K562 (cell line): Measurements from ENCODE around the gene CRYBG2. TPM values are rescaled to one million over a fixed set of nuclear protein-coding genes. Genes with fewer than 3 reads are reported as not detected.

ENCODE experiments used
- ATAC-seq: fragments of 200-7000 bp; cut with Tn5 transposase; 3 replicates; pipeline ENCODE4 v1.9.1; 2020; ENCODE audit warnings: moderate library complexity
- BruUV-seq: library from RNA; stranded (reverse); fragments of 400-500 nt; replicated peaks from 2 replicates; lab custom pipeline; 2021; lab: Mats Ljungman, UMichigan
- CTCF ChIA-PET: fragments of 300-600 bp; formaldehyde crosslinking; extraction: SDS; loops from one replicate; lab custom pipeline; 2021; ENCODE audit warnings: low intra/inter-chr PET ratio; lab: Yijun Ruan, JAX
- POLR2A ChIA-PET: fragments of 300-600, 350-650 bp; sonication (Branson Sonifier 250); formaldehyde crosslinking; extraction: SDS; loops from one replicate; lab custom pipeline; 2021; ENCODE audit warnings: antibody characterized with exemption, inconsistent platforms; lab: Yijun Ruan, JAX
- DNase-seq, 4 experiments: peaks; one replicate each; pipeline versions ENCODE4 v3.0.0 to v3.0.0-alpha.2; 2011 to 2018; ENCODE audit warnings: low spot score in 3 of 4, mixed read lengths in 3 of 4; ENCODE audit errors: extremely low read depth in 1 of 4
- FAIRE-seq: peaks from 2 replicates; lab custom pipeline; 2011; peaks lifted over from hg19 to GRCh38; lab: Jason Lieb, UNC
- H2AFZ ChIP-seq: 2 replicates; pipeline ENCODE4 v1.6.0; 2011; ENCODE audit warnings: low read depth, low read length, control low read depth, inconsistent platforms
- H3K27ac ChIP-seq: fragments of 200-600 bp; 3 replicates; pipeline ENCODE4 v1.8.0; 2011; ENCODE audit warnings: low read depth, mild to moderate bottlenecking, control low read depth, inconsistent platforms, low read length, moderate library complexity, mixed read lengths; ENCODE audit errors: extremely low read depth
- H3K27me3 ChIP-seq, 2 experiments: fragments of 300-600 bp in 1 of 2; 2 replicates in 1 of 2; 3 replicates in 1 of 2; pipeline versions ENCODE4 v1.6.0 to v1.8.0; 2011; ENCODE audit warnings: inconsistent platforms in 2 of 2, low read length in 2 of 2, mild to moderate bottlenecking in 1 of 2, mixed read lengths in 1 of 2, moderate library complexity in 1 of 2; ENCODE audit not compliant: control insufficient read depth in 2 of 2, insufficient read depth in 2 of 2
- H3K36me3 ChIP-seq: fragments of 300-600 bp; 3 replicates; pipeline ENCODE4 v1.8.0; 2011; ENCODE audit warnings: mild to moderate bottlenecking, low read length, inconsistent platforms; ENCODE audit not compliant: control insufficient read depth, insufficient read depth
- H3K4me1 ChIP-seq, 2 experiments: fragments of 200-600 bp in 1 of 2; replicated peaks in 1 of 2; 2 replicates in 1 of 2; 3 replicates in 1 of 2; pipeline versions ENCODE4 v1.5.1 to v1.8.0; 2011; ENCODE audit warnings: inconsistent platforms in 2 of 2, low read length in 2 of 2, mild to moderate bottlenecking in 1 of 2, mixed read lengths in 1 of 2, moderate library complexity in 1 of 2; ENCODE audit not compliant: control insufficient read depth in 2 of 2, insufficient read depth in 2 of 2
- H3K4me2 ChIP-seq: 2 replicates; pipeline ENCODE4 v1.6.1; 2011; ENCODE audit warnings: low read length, control low read depth, inconsistent platforms, mixed read lengths; ENCODE audit not compliant: insufficient read depth
- H3K4me3 ChIP-seq: fragments of 200-600 bp; sonication (generic), shearing (Covaris generic); 2 replicates; pipeline ENCODE4 v1.5.1; 2016; ENCODE audit warnings: control low read depth, inconsistent platforms
- H3K79me2 ChIP-seq: fragments of 200-600 bp; 3 replicates; pipeline ENCODE4 v1.8.0; 2011; ENCODE audit warnings: low read length, inconsistent platforms; ENCODE audit not compliant: control insufficient read depth, insufficient read depth
- H3K9ac ChIP-seq, 2 experiments: 2 replicates each; pipeline versions ENCODE4 v1.6.0 to v1.6.1; 2011; ENCODE audit warnings: low read depth in 2 of 2, low read length in 2 of 2, control low read depth in 1 of 2, inconsistent platforms in 1 of 2, mild to moderate bottlenecking in 1 of 2, mixed read lengths in 1 of 2; ENCODE audit not compliant: insufficient read depth in 1 of 2
- H3K9me1 ChIP-seq: one replicate; pipeline ENCODE4 v1.6.0; 2011; ENCODE audit warnings: inconsistent platforms, mild to moderate bottlenecking, low read length, moderate library complexity; ENCODE audit not compliant: control insufficient read depth, insufficient read depth
- H3K9me3 ChIP-seq: replicated peaks from 2 replicates; pipeline ENCODE4 v1.5.1; 2011; ENCODE audit warnings: low read depth, low read length, inconsistent platforms; ENCODE audit not compliant: control insufficient read depth, insufficient read depth
- H4K20me1 ChIP-seq: replicated peaks from 2 replicates; pipeline ENCODE4 v1.6.1; 2011; ENCODE audit warnings: low read length, inconsistent platforms, mixed read lengths; ENCODE audit not compliant: control insufficient read depth, insufficient read depth
- CBX5 ChIP-seq: IDR thresholded peaks from 2 replicates; pipeline ENCODE4 v1.6.1; 2014; ENCODE audit warnings: low read depth, borderline replicate concordance
- EGR1 ChIP-seq: fragments of 450-650 bp; conservative IDR thresholded peaks from 2 replicates; pipeline ENCODE4 v1.6.1; 2017; ENCODE audit warnings: mild to moderate bottlenecking
- HNRNPL ChIP-seq: fragments of 200-400 bp; formaldehyde crosslinking; IDR thresholded peaks from 2 replicates; pipeline ENCODE4 v1.6.1; 2017; ENCODE audit warnings: low read depth, mild to moderate bottlenecking, low read length
- MTA3 ChIP-seq: fragments of 450-650 bp; formaldehyde crosslinking; IDR thresholded peaks from 2 replicates; pipeline ENCODE4 v1.6.1; 2017; ENCODE audit warnings: mild to moderate bottlenecking, borderline replicate concordance
- PKNOX1 ChIP-seq: fragments of 450-650 bp; IDR thresholded peaks from 2 replicates; pipeline ENCODE4 v1.6.1; 2016
- WGBS: fragments of 100-300 bp; shearing (Covaris generic); methylation state at CpG from one replicate; pipeline ENCODE4 v1.1.6; 2016; ENCODE audit warnings: low coverage, mixed read lengths; ENCODE audit not compliant: insufficient coverage; ENCODE audit errors: missing lambda C conversion rate; 5-methylcytosine and 5-hydroxymethylcytosine counted together
- in situ Hi-C: fragments of 300-500 bp; cut with MboI; formaldehyde crosslinking; loops from 4 replicates; pipeline ENCODE4 v1.15.0; 2018; ENCODE audit warnings: inconsistent platforms, mixed read lengths
- intact Hi-C: fragments of 100-400 bp; cut with micrococcal nuclease; formaldehyde crosslinking; loops from 2 replicates; pipeline ENCODE4 v1.14.2; 2022
- polyA plus RNA-seq, 8 experiments: library from polyadenylated mRNA; depleted of rRNA in 4 of 8; stranded (reverse) in 5 of 8; unstranded in 3 of 8; fragments of >200 nt; fragmentation: Nextera tagmentation in 2 of 8; fragmentation: Illumina TruSeq in 1 of 8; extraction: Ambion mirVana in 2 of 8; extraction: Trizol in 1 of 8; gene quantifications; 2 replicates each; pipeline versions ENCODE4 v1.2.1 to v1.2.3, GENCODE V29; 2011 to 2014; ENCODE audit warnings: inconsistent platforms in 1 of 8, missing spikeins in 1 of 8
- total RNA-seq, 7 experiments: library from RNA; depleted of rRNA in 6 of 7; stranded (reverse); fragments of >200 nt in 6 of 7; fragmentation: Illumina TruSeq in 2 of 7; extraction: Trizol in 2 of 7; gene quantifications; 2 replicates each; pipeline versions ENCODE4 v1.2.1 to v1.2.3, GENCODE V29; 2011 to 2021; ENCODE audit warnings: low replicate concordance in 1 of 7
- TF ChIP-seq, protein P1 (sequence below): fragments of 450-650 bp; IDR thresholded peaks from 2 replicates; pipeline ENCODE4 v1.6.1; 2017; ENCODE audit warnings: antibody characterized with exemption, mild to moderate bottlenecking
- TF ChIP-seq, protein P2 (sequence below), 3 experiments: fragments of 200-800 bp in 1 of 3; fragments of 250-450 bp in 1 of 3; fragments of 450-650 bp in 1 of 3; sonication (Bioruptor Pico) in 1 of 3; sonication (Bioruptor generic) in 1 of 3; formaldehyde crosslinking in 1 of 3; IDR thresholded peaks; 2 replicates each; pipeline versions ENCODE4 v1.6.1 to v1.8.0; 2016 to 2022; ENCODE audit warnings: mild to moderate bottlenecking in 2 of 3, missing genetic modification characterization in 2 of 3, missing compliant biosample characterization in 1 of 3, moderate library complexity in 1 of 3

Gene CRYBG2
- total and polyA plus RNA-seq, 9 of the 15 experiments (the other 6 are each of a cell fraction or from before 2014, with no cell fraction given), result 0.39 to 8.5 (median 3.7) TPM

DNA sequence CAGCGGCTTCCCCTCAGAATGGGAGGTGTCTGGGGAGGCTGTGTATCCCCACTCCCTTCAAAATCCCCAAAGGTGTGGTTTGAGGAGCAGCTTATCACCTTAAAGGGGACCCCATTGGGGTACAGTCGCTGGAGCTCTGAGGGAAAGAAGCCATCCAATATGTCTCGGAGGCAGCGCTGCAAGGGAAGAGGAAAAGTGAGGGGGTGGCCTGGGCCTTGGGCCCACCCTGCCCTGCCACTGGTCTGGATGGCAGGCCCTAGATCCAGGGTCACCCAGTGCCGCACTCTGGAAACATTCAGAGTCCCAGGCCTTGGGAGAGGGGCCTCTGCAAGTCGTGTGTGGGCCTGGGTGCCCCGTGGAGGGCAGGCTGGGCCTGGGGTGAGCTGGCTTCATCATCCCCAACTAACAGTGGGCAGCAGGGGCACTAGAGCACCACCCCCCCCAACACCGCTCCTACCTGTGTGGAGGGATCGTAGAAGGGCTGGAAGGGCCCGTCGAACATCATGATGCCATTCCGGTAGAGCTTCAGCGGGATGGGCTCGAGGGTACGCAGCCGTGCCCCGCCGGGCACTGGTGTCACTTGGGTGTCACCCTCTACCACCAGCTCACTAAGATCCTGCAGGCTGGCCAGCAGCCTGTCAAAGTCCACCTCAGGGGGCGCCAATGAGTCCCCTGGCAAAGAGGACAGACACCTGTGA is 68.4 kb downstream of the CRYBG2 start (continued):
- peak; percentile 54 for TF ChIP-seq PKNOX1

DNA sequence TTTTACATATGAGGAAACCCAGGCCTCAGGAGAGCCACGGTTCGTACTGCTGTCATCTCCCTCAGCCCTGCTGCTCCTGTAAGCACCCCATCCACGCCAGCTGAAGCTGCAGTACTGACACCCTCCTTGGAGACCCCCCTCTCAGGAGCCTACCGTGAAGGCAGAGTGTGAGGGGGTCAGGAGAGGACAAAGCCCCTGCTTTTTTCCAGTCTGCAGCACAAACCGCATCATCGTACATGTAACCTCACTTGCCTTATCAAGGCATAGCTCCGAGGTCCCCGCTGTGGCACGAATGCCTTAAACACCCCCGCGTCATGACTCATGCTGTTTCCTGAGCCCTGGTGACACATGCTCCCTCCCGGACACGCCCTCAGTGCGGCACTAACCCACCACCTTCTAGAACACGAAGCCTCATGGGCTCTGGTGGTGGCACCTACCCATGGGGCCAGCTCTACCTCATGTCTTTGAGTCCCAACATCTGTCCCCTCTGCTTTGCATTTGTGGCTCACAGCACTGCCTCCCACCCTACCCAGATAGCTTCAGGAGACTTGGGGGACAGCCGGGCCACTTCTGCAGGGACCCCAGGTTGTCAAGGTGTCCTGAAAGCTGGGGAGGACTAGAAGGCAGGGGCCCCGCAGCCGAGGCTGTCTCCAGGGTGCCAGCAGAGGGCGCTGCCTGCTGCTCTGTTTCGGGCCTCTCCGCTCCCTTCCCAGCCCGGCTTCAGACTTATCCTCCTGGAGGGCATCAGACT is 69.2 kb downstream of the CRYBG2 start:
- peak overlapping the region; percentile 86 for H3K27ac ChIP-seq
- peaks cover 18% of the 10 kb centered on the region; the same call in 2 of the 3 replicates for H3K79me2 ChIP-seq
- H3K9ac ChIP-seq, result peak overlapping the region; percentile 49 to 61
- peaks cover 35% of the 10 kb centered on the region for H3K36me3 ChIP-seq
- ATAC-seq (peak; percentile 73), FAIRE-seq (peak; percentile 98), DNase-seq (peak; percentile 91 to 99 (median 93))
- in situ Hi-C loops (loop anchor here (5.0 kb wide), 1 partner anchor 38 kb away; no protein-coding TSS in a partner anchor), intact Hi-C loops (loop anchor here (1.0 to 2.0 kb wide), 2 partner anchors 37 to 106 kb away; no protein-coding TSS in a partner anchor)
- CTCF ChIA-PET, result interaction anchor here (0.5 to 4.2 kb wide), 7 partner anchors 9 to 295 kb away, joined by 3 to 29 read pairs (median 12); no protein-coding TSS in a partner anchor
- H3K27me3 ChIP-seq, result no peaks in the 10 kb centered on the region
- no peak overlapping the region for H3K4me3 ChIP-seq
- 11% methylated on average over 22 of the region's 22 CpGs for WGBS
- H3K9me3 ChIP-seq, result no peaks in the 10 kb centered on the region
- H4K20me1 ChIP-seq, result no peaks in the 10 kb centered on the region
- peak overlapping the region; percentile 63 for H2AFZ ChIP-seq
- TSS peak; percentile 35 for BruUV-seq
- peaks cover 84 to 99% of the 10 kb centered on the region in 2 experiments for H3K4me1 ChIP-seq
- H3K4me2 ChIP-seq, result peak overlapping the region; percentile 64
- no peaks in the 10 kb centered on the region for H3K9me1 ChIP-seq
- POLR2A ChIA-PET, result interaction anchor here (0.6 to 2.1 kb wide), 18 partner anchors 9 to 1550 kb away, joined by 3 to 11 read pairs (median 4); partner anchors contain the start of gene ZNF593
- TF ChIP-seq, protein P1, sequence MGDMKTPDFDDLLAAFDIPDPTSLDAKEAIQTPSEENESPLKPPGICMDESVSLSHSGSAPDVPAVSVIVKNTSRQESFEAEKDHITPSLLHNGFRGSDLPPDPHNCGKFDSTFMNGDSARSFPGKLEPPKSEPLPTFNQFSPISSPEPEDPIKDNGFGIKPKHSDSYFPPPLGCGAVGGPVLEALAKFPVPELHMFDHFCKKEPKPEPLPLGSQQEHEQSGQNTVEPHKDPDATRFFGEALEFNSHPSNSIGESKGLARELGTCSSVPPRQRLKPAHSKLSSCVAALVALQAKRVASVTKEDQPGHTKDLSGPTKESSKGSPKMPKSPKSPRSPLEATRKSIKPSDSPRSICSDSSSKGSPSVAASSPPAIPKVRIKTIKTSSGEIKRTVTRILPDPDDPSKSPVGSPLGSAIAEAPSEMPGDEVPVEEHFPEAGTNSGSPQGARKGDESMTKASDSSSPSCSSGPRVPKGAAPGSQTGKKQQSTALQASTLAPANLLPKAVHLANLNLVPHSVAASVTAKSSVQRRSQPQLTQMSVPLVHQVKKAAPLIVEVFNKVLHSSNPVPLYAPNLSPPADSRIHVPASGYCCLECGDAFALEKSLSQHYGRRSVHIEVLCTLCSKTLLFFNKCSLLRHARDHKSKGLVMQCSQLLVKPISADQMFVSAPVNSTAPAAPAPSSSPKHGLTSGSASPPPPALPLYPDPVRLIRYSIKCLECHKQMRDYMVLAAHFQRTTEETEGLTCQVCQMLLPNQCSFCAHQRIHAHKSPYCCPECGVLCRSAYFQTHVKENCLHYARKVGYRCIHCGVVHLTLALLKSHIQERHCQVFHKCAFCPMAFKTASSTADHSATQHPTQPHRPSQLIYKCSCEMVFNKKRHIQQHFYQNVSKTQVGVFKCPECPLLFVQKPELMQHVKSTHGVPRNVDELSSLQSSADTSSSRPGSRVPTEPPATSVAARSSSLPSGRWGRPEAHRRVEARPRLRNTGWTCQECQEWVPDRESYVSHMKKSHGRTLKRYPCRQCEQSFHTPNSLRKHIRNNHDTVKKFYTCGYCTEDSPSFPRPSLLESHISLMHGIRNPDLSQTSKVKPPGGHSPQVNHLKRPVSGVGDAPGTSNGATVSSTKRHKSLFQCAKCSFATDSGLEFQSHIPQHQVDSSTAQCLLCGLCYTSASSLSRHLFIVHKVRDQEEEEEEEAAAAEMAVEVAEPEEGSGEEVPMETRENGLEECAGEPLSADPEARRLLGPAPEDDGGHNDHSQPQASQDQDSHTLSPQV, result peak; percentile 99
- peak; percentile 95 for TF ChIP-seq MTA3
- TF ChIP-seq HNRNPL, result 0 out of 2 replicates have a peak, but pooled peaks have one; percentile 35
- TF ChIP-seq, protein P2, sequence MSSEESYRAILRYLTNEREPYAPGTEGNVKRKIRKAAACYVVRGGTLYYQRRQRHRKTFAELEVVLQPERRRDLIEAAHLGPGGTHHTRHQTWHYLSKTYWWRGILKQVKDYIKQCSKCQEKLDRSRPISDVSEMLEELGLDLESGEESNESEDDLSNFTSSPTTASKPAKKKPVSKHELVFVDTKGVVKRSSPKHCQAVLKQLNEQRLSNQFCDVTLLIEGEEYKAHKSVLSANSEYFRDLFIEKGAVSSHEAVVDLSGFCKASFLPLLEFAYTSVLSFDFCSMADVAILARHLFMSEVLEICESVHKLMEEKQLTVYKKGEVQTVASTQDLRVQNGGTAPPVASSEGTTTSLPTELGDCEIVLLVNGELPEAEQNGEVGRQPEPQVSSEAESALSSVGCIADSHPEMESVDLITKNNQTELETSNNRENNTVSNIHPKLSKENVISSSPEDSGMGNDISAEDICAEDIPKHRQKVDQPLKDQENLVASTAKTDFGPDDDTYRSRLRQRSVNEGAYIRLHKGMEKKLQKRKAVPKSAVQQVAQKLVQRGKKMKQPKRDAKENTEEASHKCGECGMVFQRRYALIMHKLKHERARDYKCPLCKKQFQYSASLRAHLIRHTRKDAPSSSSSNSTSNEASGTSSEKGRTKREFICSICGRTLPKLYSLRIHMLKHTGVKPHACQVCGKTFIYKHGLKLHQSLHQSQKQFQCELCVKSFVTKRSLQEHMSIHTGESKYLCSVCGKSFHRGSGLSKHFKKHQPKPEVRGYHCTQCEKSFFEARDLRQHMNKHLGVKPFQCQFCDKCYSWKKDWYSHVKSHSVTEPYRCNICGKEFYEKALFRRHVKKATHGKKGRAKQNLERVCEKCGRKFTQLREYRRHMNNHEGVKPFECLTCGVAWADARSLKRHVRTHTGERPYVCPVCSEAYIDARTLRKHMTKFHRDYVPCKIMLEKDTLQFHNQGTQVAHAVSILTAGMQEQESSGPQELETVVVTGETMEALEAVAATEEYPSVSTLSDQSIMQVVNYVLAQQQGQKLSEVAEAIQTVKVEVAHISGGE (CRISPR knock-in tag; IDR thresholded peaks at IDR 0.05), result peak in 1 of 3 experiments; percentile 85; a peak in 2 of 6 replicates
- peak; percentile 99 for TF ChIP-seq EGR1
- TF ChIP-seq CBX5, result peak; percentile 59; the same call in 1 of the 2 replicates
